Lower lobe of right lung (tissue), 2 donors: Measurements from ENCODE around the gene SGPL1. TPM values are rescaled to one million over a fixed set of nuclear protein-coding genes. Genes with fewer than 3 reads are reported as not detected.

ENCODE experiments used
- ATAC-seq, 2 donors: fragments of 200-7000 bp; cut with Tn5 transposase; one replicate each; pipeline ENCODE4 v1.9.1; 2020 to 2022; ENCODE audit warnings: mild to moderate bottlenecking in 2 of 2, moderate library complexity in 2 of 2
- DNase-seq: peaks from one replicate; pipeline ENCODE4 v3.0.0-alpha.2; 2020
- H3K27ac ChIP-seq: fragments of 200-600 bp; one replicate; pipeline ENCODE4 v1.8.0; 2022
- H3K27me3 ChIP-seq: fragments of 200-600 bp; one replicate; pipeline ENCODE4 v1.8.0; 2022; ENCODE audit warnings: low read depth
- H3K36me3 ChIP-seq: fragments of 200-600 bp; one replicate; pipeline ENCODE4 v1.8.0; 2022; ENCODE audit warnings: mild to moderate bottlenecking
- H3K4me1 ChIP-seq: fragments of 200-600 bp; one replicate; pipeline ENCODE4 v1.8.0; 2022
- H3K4me3 ChIP-seq: fragments of 200-600 bp; one replicate; pipeline ENCODE4 v1.8.0; 2022; ENCODE audit warnings: mild to moderate bottlenecking
- H3K9me3 ChIP-seq: fragments of 200-600 bp; one replicate; pipeline ENCODE4 v1.8.0; 2022
- intact Hi-C: fragments of 100-400 bp; cut with DNase I; formaldehyde crosslinking; loops from one replicate; pipeline ENCODE4 v1.11.0; 2022
- total RNA-seq: library from RNA; stranded (reverse); fragmentation: NEBNext Ultra II Directional; extraction: Animal tissue kit (Norgen Biotek cat#: 25700); gene quantifications from one replicate; pipeline ENCODE4 v1.2.1, GENCODE V29; 2021
- TF ChIP-seq, protein P1 (sequence below): fragments of 200-600 bp; IDR thresholded peaks from one replicate; pipeline ENCODE4 v1.8.0; 2022; ENCODE audit warnings: antibody characterized with exemption, mild to moderate bottlenecking
- donor health status: DM: no; HTN: yes; CAD: no; lungs with severe emphysema.

The SGPL1 gene
- total RNA-seq, 1 donor from 2014 or later: 41.2 TPM

DNA sequence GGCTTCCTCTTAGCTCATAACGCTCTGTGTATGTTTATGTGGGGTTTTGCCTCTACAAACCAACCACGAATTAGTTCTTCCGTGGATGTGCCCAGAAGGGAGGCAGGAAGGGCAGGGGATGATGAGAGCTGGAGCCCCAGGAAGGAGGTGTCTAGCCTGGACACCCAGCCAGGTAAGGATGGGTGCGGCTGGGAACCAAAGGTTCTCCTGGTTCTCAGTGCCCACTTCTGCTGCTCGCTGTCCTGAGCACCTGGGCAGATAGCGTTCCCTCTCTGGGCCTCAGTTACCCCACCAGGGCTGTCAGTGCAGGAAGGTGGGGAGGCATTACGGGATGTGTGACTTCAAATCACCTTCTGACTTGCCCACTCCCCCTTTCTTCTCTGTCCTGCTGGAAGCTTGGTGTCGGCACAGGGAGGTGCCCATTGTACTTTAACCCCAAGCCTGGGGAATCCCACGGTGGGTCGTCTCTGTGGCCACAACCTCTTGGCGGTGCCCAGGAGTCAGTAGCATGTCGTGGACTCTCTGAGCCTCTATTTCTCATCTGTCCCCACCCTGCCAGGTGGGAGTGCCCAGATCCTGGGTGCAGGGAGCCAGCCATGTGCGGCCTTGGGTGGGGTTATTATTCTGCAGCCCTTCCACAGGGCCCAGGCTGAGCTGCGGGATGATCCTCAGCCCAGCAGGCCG is 91.3 kb downstream of the SGPL1 start:
- DNase-seq (peak; percentile 37), ATAC-seq (no peak)
- no peak overlapping the region for H3K4me3 ChIP-seq

DNA sequence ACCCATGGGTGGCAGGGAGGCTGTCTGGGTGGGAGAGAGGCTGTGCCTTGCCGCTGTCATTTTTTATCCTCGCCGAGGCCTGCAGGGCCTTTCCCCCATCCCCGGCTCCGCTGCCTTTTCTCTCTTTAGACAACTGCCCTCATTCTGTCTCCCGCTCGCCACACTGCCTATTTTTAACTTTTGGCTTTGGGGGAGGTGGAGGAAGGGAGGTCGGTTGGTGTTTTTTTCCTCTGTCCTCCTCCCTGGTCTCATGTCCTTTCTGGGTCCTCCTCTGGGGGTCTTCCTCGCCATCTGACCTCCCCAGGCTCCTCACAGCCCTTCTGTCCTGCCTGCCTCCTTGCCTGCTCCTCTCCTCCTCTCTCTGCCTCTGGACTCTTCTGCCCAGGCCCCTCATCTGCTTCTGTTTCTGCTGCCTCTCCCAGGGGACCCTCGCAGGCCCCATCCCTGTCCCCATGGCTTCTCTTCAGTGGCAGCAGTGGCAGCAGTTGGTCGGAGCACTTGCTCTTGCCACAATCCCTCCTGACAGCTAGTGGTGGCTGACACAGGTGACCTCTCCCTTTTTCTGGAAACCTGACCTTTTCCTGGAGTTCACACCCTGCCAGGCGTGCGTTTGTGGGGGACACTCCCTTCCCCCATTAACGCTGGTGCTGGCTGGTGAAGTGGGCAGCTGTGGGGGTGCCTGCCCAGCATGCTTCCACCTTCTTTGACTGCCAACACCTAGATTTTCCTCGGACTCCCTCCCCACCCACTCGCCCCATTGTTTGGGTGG is 92.1 kb downstream of the SGPL1 start:
- H3K36me3 ChIP-seq: no peaks in the 10 kb centered on the region
- DNase-seq (no peak), ATAC-seq (no peak)
- TF ChIP-seq, protein P1, sequence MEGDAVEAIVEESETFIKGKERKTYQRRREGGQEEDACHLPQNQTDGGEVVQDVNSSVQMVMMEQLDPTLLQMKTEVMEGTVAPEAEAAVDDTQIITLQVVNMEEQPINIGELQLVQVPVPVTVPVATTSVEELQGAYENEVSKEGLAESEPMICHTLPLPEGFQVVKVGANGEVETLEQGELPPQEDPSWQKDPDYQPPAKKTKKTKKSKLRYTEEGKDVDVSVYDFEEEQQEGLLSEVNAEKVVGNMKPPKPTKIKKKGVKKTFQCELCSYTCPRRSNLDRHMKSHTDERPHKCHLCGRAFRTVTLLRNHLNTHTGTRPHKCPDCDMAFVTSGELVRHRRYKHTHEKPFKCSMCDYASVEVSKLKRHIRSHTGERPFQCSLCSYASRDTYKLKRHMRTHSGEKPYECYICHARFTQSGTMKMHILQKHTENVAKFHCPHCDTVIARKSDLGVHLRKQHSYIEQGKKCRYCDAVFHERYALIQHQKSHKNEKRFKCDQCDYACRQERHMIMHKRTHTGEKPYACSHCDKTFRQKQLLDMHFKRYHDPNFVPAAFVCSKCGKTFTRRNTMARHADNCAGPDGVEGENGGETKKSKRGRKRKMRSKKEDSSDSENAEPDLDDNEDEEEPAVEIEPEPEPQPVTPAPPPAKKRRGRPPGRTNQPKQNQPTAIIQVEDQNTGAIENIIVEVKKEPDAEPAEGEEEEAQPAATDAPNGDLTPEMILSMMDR: no peak
- intact Hi-C loops: no loop called here
- H3K4me1 ChIP-seq: no peaks in the 10 kb centered on the region
- no peak overlapping the region for H3K27ac ChIP-seq
- peaks cover 7% of the 10 kb centered on the region for H3K27me3 ChIP-seq
- H3K9me3 ChIP-seq: no peaks in the 10 kb centered on the region
- H3K4me3 ChIP-seq: no peak overlapping the region

More for the DNA sequence above, 91.3 kb downstream of the SGPL1 start:
- TF ChIP-seq, protein P1: no peak
- H3K27me3 ChIP-seq: peaks cover 7% of the 10 kb centered on the region
- H3K27ac ChIP-seq: no peak overlapping the region
- H3K36me3 ChIP-seq: no peaks in the 10 kb centered on the region
- H3K9me3 ChIP-seq: no peaks in the 10 kb centered on the region
- no peaks in the 10 kb centered on the region for H3K4me1 ChIP-seq
- intact Hi-C loops: no loop called here

DNA sequence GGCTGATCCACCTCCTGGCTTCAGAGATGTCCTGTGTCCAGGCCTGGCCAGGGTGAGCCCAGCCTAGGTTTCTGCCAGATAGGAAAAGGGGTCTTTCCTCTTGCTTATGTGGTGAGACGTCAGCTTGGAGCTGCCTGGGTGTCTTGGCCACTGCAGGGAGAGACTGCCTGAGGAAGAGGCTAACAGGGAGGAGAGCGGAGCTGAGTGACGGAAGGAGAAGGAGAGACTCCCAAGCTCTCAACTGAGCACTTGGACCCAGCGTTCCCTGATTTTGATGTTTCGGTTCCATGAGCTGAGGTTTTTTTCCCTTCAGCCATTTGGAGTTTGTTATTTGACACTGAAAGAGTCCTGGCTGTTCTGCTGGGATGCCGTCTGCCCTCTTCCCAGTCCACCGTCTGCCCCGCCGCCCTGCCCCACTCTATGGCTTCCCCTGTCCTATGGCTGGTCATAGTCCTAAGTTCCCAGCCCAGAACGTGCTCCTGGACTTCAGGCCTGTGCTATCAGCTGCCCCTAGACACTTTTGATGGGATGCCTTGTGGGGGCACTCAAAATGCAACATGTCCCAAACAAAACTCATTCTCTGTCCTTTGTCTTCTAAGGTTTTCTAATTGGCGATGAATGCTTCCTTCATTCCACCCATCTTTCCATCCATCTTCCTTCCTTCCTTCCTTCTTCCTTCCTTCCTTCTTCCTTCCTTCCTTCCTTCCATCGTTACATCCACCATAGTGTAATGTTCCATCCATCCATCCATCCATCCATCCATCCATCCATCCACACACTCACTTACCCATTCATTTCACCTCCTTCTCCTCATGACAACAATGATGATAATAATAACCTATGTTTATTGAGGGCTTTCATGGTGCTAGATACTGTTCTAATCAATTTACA is 92.9 kb downstream of the SGPL1 start:
- TF ChIP-seq, protein P1: no peak
- Histone ChIP-seq H3K36me3 (no peaks in the 10 kb centered on the region), H3K4me1 (no peaks in the 10 kb centered on the region), H3K27ac (no peak overlapping the region), H3K27me3 (peaks cover 7% of the 10 kb centered on the region), H3K4me3 (no peak overlapping the region), H3K9me3 (no peaks in the 10 kb centered on the region)
- no peak for ATAC-seq
- peak; percentile 40 for DNase-seq
- intact Hi-C loops: no loop called here

DNA sequence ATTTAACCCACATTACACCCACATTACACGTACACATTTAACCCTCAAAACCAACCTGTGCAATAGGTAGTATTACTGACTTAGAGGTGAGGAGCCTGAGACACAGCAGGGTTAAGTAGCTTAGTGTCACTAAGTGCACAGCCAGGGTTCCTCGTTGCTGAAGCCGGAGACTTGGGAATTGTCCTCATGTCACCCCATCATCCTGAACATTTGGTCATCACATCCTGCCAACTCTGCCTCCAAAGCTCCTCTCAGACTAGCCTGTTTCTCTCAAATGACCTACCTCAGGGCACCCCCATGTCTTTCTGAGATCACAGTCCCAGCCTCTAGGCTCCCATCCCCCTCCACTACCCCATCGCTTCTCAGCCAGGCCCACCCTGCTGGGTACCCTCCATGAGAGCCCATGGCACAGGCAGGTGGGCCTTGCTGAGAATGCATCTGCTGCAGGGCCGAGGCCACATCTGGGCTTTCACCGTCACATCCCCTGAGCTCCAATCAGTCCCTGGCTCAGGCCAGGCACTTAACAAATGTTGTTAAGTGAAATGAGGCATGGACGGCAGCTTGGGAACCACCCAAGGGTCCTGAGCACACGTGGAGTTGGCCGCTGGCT is 93.7 kb downstream of the SGPL1 start:
- Histone ChIP-seq H3K4me1 (no peaks in the 10 kb centered on the region), H3K36me3 (no peaks in the 10 kb centered on the region), H3K27me3 (peaks cover 7% of the 10 kb centered on the region), H3K4me3 (no peak overlapping the region), H3K9me3 (no peaks in the 10 kb centered on the region), H3K27ac (no peak overlapping the region)
- TF ChIP-seq, protein P1: no peak
- ATAC-seq (no peak), DNase-seq (peak; percentile 36)
- intact Hi-C loops: no loop called here
